Measurements from ENCODE around the gene SH3BGR. TPM values are rescaled to one million over a fixed set of nuclear protein-coding genes. Genes with fewer than 3 reads are reported as not detected.

Gene SH3BGR
- total and polyA plus RNA-seq, 4 donors, result 0.33 to 5.4 (median 2.0) TPM

DNA sequence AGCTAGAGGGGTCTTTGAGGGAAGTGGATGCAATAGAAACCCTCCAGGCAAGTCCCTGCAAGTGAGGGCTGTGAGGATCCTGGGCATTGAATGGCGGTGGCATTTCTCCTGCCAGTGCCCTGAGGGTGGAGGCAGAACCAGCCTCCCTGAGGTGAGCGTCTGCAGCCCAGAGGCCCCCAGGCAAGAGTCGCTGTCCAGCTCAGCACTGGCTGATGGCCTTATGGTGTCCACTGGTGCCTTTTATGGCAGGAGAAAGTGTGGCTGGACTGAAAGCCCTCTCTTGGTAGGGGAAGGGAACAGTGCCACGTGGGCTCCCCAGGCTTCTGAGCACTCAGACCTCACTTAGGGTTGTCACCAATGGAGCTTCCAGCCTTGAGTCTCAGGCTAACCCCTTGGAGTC is 77.3 kb downstream of the SH3BGR start:
- DNase-seq (ENCODE audit: low spot score), result no peak
- TF ChIP-seq JUND (IDR thresholded peaks at IDR 0.05), result no peak
- TF ChIP-seq, protein P1, sequence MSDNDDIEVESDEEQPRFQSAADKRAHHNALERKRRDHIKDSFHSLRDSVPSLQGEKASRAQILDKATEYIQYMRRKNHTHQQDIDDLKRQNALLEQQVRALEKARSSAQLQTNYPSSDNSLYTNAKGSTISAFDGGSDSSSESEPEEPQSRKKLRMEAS (IDR thresholded peaks at IDR 0.05), result no peak
- no peak for TF ChIP-seq HNF4G (IDR thresholded peaks at IDR 0.05)
- no peak for TF ChIP-seq FOXA2 (IDR thresholded peaks at IDR 0.05)
- TF ChIP-seq TAF1 (conservative IDR thresholded peaks at IDR 0.05), result no peak
- TF ChIP-seq, protein P2, sequence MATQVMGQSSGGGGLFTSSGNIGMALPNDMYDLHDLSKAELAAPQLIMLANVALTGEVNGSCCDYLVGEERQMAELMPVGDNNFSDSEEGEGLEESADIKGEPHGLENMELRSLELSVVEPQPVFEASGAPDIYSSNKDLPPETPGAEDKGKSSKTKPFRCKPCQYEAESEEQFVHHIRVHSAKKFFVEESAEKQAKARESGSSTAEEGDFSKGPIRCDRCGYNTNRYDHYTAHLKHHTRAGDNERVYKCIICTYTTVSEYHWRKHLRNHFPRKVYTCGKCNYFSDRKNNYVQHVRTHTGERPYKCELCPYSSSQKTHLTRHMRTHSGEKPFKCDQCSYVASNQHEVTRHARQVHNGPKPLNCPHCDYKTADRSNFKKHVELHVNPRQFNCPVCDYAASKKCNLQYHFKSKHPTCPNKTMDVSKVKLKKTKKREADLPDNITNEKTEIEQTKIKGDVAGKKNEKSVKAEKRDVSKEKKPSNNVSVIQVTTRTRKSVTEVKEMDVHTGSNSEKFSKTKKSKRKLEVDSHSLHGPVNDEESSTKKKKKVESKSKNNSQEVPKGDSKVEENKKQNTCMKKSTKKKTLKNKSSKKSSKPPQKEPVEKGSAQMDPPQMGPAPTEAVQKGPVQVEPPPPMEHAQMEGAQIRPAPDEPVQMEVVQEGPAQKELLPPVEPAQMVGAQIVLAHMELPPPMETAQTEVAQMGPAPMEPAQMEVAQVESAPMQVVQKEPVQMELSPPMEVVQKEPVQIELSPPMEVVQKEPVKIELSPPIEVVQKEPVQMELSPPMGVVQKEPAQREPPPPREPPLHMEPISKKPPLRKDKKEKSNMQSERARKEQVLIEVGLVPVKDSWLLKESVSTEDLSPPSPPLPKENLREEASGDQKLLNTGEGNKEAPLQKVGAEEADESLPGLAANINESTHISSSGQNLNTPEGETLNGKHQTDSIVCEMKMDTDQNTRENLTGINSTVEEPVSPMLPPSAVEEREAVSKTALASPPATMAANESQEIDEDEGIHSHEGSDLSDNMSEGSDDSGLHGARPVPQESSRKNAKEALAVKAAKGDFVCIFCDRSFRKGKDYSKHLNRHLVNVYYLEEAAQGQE (IDR thresholded peaks at IDR 0.05), result peak; percentile 95
- no peak overlapping the region for H3K9ac ChIP-seq (ENCODE audit: low read depth in 1 of 2, low read length in 2 of 2)
- H3K27ac ChIP-seq (ENCODE audit: low read depth in 1 of 2, low read length in 2 of 2), result no peak overlapping the region
- H3K4me3 ChIP-seq (ENCODE audit: low read depth in 1 of 3, low read length in 3 of 3), result no peak overlapping the region
- no peaks in the 10 kb centered on the region for H3K9me3 ChIP-seq (ENCODE audit: control insufficient read depth in 4 of 4, low read length in 3 of 4)
- 89% methylated on average over 4 of the region's 4 CpGs for WGBS
- H3K27me3 ChIP-seq (ENCODE audit: control insufficient read depth in 4 of 4, insufficient read depth in 4 of 4, low read length in 3 of 4), result no peaks in the 10 kb centered on the region
- no peaks in the 10 kb centered on the region for H3K36me3 ChIP-seq (ENCODE audit: control insufficient read depth in 4 of 4, insufficient read depth in 3 of 4, low read depth in 1 of 4, low read length in 3 of 4)
- H3K4me1 ChIP-seq (ENCODE audit: control insufficient read depth in 4 of 4, insufficient read depth in 4 of 4, low read length in 3 of 4), result peaks cover 9 to 32% (median 26%) of the 10 kb centered on the region in 4 donors

DNA sequence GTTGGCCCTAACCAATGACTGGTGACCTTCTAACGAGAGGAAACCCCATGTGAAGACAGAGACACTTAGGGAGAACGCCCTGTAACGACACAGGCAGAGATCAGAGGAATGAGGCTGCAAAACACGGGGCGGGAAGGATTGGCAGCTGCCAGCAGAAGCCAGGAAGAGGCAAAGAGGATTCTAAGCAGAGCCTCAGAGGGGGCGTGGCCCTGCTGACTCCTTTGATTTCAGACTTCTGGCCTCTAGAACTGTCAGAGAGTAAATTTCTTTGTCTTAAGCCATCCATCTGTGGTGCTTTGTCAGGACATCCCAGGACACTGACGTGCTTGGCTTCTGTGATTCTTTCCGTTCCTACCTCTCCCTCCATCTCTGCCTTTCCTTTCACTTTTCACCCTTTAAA is 79.3 kb downstream of the SH3BGR start:
- TF ChIP-seq TAF1 (conservative IDR thresholded peaks at IDR 0.05) (no peak), FOXA1 (IDR thresholded peaks at IDR 0.05) (no peak), YY1 (IDR thresholded peaks at IDR 0.05) (no peak), NR2F2 (IDR thresholded peaks at IDR 0.05) (no peak), RXRA (IDR thresholded peaks at IDR 0.05) (no peak), JUND (IDR thresholded peaks at IDR 0.05) (no peak), HNF4G (IDR thresholded peaks at IDR 0.05) (no peak)
- TF ChIP-seq, protein P3, sequence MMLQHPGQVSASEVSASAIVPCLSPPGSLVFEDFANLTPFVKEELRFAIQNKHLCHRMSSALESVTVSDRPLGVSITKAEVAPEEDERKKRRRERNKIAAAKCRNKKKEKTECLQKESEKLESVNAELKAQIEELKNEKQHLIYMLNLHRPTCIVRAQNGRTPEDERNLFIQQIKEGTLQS (IDR thresholded peaks at IDR 0.05), result no peak
- TF ChIP-seq, protein P1 (IDR thresholded peaks at IDR 0.05), result no peak
- WGBS, result 69% methylated on average over 8 of the region's 8 CpGs
- Histone ChIP-seq H3K27ac (ENCODE audit: low read depth in 1 of 2, low read length in 2 of 2) (no peak overlapping the region), H3K9me3 (ENCODE audit: control insufficient read depth in 4 of 4, low read length in 3 of 4) (no peaks in the 10 kb centered on the region), H3K4me3 (ENCODE audit: low read depth in 1 of 3, low read length in 3 of 3) (no peak overlapping the region), H3K4me1 (ENCODE audit: control insufficient read depth in 4 of 4, insufficient read depth in 4 of 4, low read length in 3 of 4) (peaks cover 9 to 25% (median 21%) of the 10 kb centered on the region in 4 donors), H3K36me3 (ENCODE audit: control insufficient read depth in 4 of 4, insufficient read depth in 3 of 4, low read depth in 1 of 4, low read length in 3 of 4) (no peaks in the 10 kb centered on the region), H3K27me3 (ENCODE audit: control insufficient read depth in 4 of 4, insufficient read depth in 4 of 4, low read length in 3 of 4) (no peaks in the 10 kb centered on the region), H3K9ac (ENCODE audit: low read depth in 1 of 2, low read length in 2 of 2) (no peak overlapping the region)
- DNase-seq (ENCODE audit: low spot score), result no peak

DNA sequence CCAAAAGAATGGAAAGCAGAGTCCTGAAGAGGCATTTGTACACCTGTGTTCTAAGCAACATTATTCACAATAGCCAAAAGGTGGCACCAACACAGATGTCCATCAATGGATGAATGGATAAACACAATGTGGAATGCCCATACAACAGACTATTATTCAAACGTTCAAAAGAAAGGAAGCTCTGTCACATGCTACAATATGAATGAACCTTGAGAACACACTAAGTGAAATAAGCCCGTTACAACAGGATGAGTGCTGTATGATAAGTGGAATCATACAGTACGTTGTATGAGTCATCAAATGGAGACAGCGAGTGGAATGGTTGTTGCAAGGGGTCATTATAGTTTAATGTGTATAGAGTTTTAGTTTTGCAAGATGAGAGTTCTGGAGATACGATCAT is 80.1 kb downstream of the SH3BGR start:
- no peak overlapping the region for H3K27ac ChIP-seq (ENCODE audit: low read depth in 1 of 2, low read length in 2 of 2)
- WGBS, result 68% methylated on average over 5 of the region's 5 CpGs
- TF ChIP-seq HNF4G (IDR thresholded peaks at IDR 0.05), result no peak
- no peak for TF ChIP-seq YY1 (IDR thresholded peaks at IDR 0.05)
- TF ChIP-seq FOXA1 (IDR thresholded peaks at IDR 0.05), result no peak
- TF ChIP-seq SP1 (IDR thresholded peaks at IDR 0.05), result no peak
- TF ChIP-seq NR2F2 (IDR thresholded peaks at IDR 0.05), result no peak
- TF ChIP-seq, protein P1 (IDR thresholded peaks at IDR 0.05), result no peak
- TF ChIP-seq FOXA2 (IDR thresholded peaks at IDR 0.05), result no peak
- H3K36me3 ChIP-seq (ENCODE audit: control insufficient read depth in 4 of 4, insufficient read depth in 3 of 4, low read depth in 1 of 4, low read length in 3 of 4), result no peaks in the 10 kb centered on the region
- H3K9ac ChIP-seq (ENCODE audit: low read depth in 1 of 2, low read length in 2 of 2), result no peak overlapping the region
- H3K4me1 ChIP-seq (ENCODE audit: control insufficient read depth in 4 of 4, insufficient read depth in 4 of 4, low read length in 3 of 4), result peaks cover 6 to 22% (median 17%) of the 10 kb centered on the region in 4 donors
- no peaks in the 10 kb centered on the region for H3K9me3 ChIP-seq (ENCODE audit: control insufficient read depth in 4 of 4, low read length in 3 of 4)
- no peaks in the 10 kb centered on the region for H3K27me3 ChIP-seq (ENCODE audit: control insufficient read depth in 4 of 4, insufficient read depth in 4 of 4, low read length in 3 of 4)
- no peak for DNase-seq (ENCODE audit: low spot score)
- H3K4me3 ChIP-seq (ENCODE audit: low read depth in 1 of 3, low read length in 3 of 3), result no peak overlapping the region

Data from liver (tissue), 9 donors.